RPMI7951 (cell line): ENCODE data around the gene ATP6V1E1. TPM values are rescaled to one million over a fixed set of nuclear protein-coding genes. Genes with fewer than 3 reads are reported as not detected.
"Not testable (repeated sequence)": the region's sequence is repeated elsewhere in the genome, so short reads cannot be mapped to it uniquely, and the experiment has no call there.

Experiments used
- DNase-seq: peaks from one replicate; pipeline ENCODE4 v3.0.0-alpha.2; 2012; ENCODE audit warnings: low read depth
- total RNA-seq: library from RNA; depleted of rRNA; stranded (reverse); fragments of >200 nt; shearing (Covaris generic); gene quantifications from 2 replicates; pipeline ENCODE4 v1.2.3, GENCODE V29; 2014; rRNA removed

ATP6V1E1 gene
- 126 and 134 TPM in 2 replicates for total RNA-seq

- DNase-seq, result peak; percentile 93
Observed at GRCh38 chr22:17628406-17629172, at the start of gene ATP6V1E1. TSS of gene ATP6V1E1 (minus strand) at chr22:17628749. CDS start at chr22:17628635, 114 bp downstream.

GRCh38 chr22:17675584-17675983 is 47.0 kb upstream of the ATP6V1E1 start:
- DNase-seq, result no peak

GRCh38 chr22:17674152-17674551 is 45.6 kb upstream of the ATP6V1E1 start:
- DNase-seq, result no peak

- DNase-seq, result peak; percentile 15
Observed at GRCh38 chr22:17672417-17672991, 44.0 kb upstream of the ATP6V1E1 start.

DNA sequence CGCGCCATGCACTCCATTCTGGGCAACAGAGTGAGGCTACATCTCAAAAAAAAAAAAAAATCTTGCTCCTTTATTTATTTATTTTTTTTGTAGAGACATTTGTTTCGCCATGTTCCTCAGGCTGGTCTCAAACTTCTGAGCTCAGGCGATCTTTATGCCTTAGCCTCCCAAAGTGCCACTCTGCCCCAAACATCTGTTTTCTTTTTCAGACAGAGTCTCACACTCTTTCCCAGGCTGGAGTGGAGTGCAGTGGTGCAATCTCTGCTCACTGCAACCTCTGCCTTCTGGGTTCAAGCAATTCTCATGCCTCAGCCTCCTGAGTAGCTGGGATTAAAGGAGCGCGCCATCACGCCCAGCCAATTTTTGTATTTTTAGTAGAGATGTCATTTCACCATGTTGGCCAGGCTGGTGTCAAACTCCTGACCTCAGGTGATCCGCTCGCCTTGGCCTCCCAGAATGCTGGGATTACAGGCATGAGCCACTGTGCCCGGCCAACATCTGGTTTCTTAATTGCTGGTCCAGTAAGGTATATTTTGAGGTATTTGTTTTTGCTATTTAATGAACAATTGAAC is 43.1 kb upstream of the ATP6V1E1 start:
- not testable (repeated sequence) for DNase-seq

DNA sequence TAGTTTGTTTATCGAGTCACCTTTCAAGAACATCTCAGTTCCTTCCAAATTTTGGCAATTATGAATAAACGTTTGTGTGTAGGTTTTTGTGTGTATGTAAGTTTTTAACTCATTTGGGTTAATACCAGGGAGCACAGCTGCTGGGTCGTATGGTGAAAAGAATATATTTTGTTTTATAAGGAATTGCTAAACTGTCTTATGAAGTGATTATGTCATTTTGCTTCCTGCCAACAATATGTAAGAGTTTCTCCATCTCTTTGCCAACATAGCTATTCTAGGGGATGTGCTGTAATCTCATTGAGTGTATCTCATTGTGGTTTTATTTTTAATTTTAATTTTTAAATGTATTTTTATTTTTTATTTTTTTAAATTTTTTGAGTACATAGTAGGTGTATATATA is 37.3 kb upstream of the ATP6V1E1 start:
- no peak for DNase-seq

DNA sequence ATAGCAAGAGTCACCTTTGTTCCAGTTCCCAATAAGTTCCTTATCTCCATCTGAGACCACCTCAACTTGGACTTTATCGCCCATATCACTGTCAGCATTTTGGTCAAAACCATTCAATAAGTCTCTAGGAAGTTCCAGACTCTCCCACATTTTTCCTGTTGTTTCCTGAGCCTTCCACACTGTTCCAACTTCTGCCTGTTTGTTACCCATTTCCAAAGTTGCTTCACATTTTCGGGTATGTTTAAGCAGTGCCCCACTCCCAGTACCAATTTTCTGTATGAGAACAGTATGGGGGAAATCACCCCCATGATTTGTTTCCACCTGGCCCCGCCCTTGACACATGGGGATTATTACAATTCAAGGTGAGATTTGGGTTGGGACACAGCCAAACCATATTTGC is 36.7 kb upstream of the ATP6V1E1 start:
- DNase-seq, result no peak

- DNase-seq, result no peak
Observed at GRCh38 chr22:17664414-17665055, 36.0 kb upstream of the ATP6V1E1 start.

DNA sequence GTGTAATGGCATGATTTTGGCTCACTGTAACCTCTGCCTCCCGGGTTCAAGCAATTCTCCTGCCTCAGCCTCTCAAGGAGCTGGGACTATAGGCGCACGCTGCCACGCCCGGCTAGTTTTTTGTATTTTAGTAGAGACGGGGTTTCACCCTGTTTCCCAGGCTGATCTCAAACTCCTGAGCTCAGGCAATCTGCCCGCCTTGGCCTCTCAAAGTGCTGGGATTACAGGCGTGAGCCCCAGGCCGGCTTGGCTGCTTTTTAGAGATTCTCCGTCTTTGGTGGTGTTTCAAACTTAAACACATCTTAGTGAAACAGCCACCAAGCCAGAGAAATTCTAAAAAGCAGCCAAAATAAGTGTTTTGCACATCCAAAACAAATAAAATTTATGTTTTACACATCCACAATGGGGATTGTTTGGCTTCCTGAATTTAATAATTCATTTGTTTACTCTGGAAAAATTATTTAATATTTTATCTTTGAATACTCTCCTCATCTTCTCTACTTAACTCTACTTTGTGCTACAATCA is 28.4 kb upstream of the ATP6V1E1 start:
- no peak for DNase-seq

DNA sequence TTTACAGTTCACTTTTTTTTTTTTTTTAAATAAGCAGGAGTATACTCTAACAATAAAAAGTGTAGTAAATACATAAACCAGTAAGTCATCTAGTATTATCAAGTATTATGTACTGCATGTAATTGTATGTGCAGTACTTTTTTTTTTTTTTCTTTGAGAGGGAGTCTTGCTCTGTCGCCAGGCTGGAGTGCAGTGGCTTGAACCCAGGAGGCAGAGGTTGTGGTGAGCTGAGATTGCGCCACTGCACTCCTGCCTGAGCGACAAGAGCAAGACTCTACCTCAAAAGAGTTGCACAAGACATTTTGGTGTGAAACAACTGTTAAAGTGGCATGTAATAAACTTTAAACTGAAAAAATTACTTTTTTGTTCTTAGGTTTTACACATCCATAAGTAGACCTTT is 26.7 kb upstream of the ATP6V1E1 start:
- DNase-seq, result no peak

GRCh38 chr22:17648569-17648968 is 20.0 kb upstream of the ATP6V1E1 start:
- DNase-seq, result no peak

DNA sequence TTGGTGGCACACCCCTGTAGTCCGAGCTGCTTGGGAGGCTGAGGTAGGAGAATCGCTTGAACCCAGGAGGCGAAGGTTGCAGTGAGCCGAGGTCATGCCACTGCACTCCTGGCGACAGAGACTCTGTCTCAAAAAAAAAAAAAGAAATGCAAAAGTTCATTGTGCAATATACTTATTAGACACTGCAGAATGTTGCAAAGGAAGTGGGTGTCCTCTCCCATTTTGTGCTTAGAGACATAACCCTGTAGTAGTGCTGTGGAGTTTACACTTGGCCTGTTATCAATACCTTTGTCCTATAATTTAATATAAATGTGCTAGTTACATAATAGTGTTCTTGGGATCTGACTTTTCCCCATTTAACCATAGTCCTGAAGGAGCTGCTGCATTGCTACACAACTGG is 19.4 kb upstream of the ATP6V1E1 start:
- DNase-seq, result no peak

- no peak for DNase-seq
Observed at GRCh38 chr22:17647452-17647851, 18.9 kb upstream of the ATP6V1E1 start.

DNA sequence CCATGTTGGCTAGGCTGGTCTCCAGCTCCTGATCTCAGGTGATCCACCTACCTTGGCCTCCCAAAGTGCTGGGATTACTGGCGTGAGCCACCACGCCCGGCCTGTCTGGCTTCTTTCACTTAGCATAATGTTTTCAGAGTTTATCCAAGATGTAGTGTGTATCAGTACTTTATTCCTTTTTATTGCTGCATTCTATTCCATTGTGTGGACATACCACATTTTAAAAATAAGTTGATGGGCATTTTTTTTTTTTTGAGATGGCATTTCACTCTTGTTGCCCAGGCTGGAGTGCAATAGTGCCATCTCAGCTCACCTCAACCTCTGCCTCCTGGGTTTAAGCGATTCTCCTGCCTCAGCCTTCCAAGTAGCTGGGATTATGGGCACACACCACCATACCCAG is 13.8 kb upstream of the ATP6V1E1 start:
- not testable (repeated sequence) for DNase-seq

- DNase-seq, result no peak
Observed at GRCh38 chr22:17641269-17641668, 12.7 kb upstream of the ATP6V1E1 start.

DNA sequence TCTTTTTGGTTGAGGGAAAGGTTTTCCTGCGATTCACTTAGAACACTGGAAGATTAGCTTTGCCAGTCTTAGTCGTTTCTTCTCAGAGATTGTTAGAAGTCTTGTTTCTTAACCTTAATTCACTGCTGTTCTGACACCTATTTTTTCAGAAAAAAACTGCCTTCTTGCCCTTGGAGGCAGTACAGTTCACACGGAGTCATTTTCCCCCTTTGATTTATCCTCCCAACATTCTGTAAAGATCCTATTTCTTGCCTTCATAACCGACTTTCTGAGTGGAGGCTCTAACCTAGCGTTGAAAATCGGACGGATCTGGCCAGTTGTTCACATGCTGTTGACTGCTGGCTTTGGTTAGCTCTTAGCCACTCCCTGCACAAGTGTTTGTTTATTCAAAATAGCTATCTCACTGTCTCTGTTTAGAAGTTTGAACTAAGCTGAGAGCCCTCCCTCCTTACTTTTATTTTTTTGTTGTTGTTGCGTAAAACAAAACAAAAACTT is 10.7 kb upstream of the ATP6V1E1 start:
- peak; percentile 46 for DNase-seq

DNA sequence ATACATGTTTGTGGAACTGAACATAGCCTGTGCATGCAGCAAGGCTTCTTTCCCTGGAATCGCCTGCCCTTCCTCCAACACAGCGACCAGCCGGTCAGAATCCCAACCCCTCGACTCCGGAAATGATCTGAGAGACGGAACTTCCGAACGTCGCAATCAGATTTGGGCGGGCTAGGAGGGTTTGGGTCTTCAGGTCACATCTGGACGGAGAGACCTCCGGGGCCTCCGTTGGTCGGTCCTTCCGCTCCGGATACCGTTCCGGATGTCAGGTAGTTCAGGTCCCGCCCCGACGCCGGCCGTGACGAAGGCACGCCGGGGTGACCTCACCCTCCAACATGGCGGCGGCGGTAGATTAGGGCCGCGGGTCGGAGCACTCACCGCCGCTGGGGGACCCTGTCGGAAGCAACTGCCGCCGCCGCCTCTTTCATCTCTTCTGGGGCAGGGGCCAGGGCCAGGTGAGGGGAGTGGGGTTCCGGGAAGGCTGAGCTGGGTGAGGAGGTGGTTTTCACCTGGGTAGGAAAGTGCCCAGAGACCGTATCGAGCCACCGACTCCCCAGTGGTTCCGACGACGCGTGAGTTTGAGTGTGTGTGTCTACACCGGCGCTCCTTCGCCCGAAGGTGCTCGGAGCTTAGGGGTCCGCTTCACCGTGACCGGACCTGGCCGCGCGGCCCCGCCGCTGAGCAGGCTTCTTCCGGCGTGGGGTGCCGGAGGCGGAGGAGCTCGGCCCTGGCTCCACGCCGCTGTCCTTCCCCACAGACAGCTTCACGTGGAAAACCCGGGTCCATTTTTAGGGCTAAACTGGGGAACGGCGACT is 10.1 kb upstream of the ATP6V1E1 start, which contains the start of gene BCL2L13:
Gene BCL2L13, plus strand, starts transcription at position 326 of the 815 bp plus-strand sequence. CDS start 16,955 bp downstream, outside the sequence.
- peak; percentile 90 for DNase-seq

DNA sequence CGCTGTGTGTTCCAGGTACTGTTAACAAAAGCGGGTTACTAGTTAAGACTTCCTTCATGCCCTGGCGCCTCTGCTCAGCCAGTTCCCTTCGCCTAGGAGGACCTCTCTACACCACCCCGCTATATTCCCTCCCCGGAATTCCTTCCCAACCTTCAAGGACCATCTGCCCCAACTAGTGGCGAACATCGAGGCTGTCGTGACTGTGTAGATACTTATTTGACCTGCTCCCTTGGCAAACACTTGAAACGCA is 9.6 kb upstream of the ATP6V1E1 start:
- no peak for DNase-seq

- no peak for DNase-seq
Observed at GRCh38 chr22:17637490-17638181, 9.1 kb upstream of the ATP6V1E1 start.

- DNase-seq, result not testable (repeated sequence)
Observed at GRCh38 chr22:17636850-17637249, 8.3 kb upstream of the ATP6V1E1 start.

- no peak for DNase-seq
Observed at GRCh38 chr22:17634696-17635095, 6.1 kb upstream of the ATP6V1E1 start.
